Hepatocyte (in vitro differentiated cells): ENCODE measurements around the gene RANBP1. TPM values are rescaled to one million over a fixed set of nuclear protein-coding genes. Genes with fewer than 3 reads are reported as not detected.

Source experiments
- DNase-seq: peaks from one replicate; pipeline ENCODE4 v3.0.0-alpha.2; 2016; ENCODE audit warnings: low spot score
- H2AFZ ChIP-seq: fragments of 200-600 bp; sonication (generic); 2 replicates; pipeline ENCODE4 v1.6.0; 2016; ENCODE audit warnings: antibody characterized with exemption, mild to moderate bottlenecking
- H3K27ac ChIP-seq: fragments of 200-600 bp; sonication (generic); 2 replicates; pipeline ENCODE4 v1.5.1; 2016; ENCODE audit warnings: mild to moderate bottlenecking
- H3K27me3 ChIP-seq: fragments of 200-600 bp; sonication (generic); 2 replicates; pipeline ENCODE4 v1.6.1; 2016
- H3K36me3 ChIP-seq: fragments of 200-600 bp; sonication (generic); replicated peaks from 2 replicates; pipeline ENCODE4 v1.5.1; 2016; ENCODE audit warnings: low read depth; ENCODE audit not compliant: insufficient read depth
- H3K4me1 ChIP-seq: fragments of 200-600 bp; sonication (generic); 2 replicates; pipeline ENCODE4 v1.5.1; 2016; ENCODE audit warnings: mild to moderate bottlenecking, moderate library complexity; ENCODE audit not compliant: insufficient read depth
- H3K4me2 ChIP-seq: fragments of 200-600 bp; sonication (generic); 2 replicates; pipeline ENCODE4 v1.6.0; 2016
- H3K4me3 ChIP-seq: fragments of 200-600 bp; sonication (generic); 2 replicates; pipeline ENCODE4 v1.5.1; 2016; ENCODE audit warnings: mild to moderate bottlenecking
- H3K79me2 ChIP-seq: fragments of 200-600 bp; sonication (generic); 2 replicates; pipeline ENCODE4 v1.6.0; 2017; ENCODE audit warnings: mild to moderate bottlenecking
- H3K9me2 ChIP-seq: fragments of 200-600 bp; sonication (generic); replicated peaks from 2 replicates; pipeline ENCODE4 v1.6.0; 2017; ENCODE audit warnings: mild to moderate bottlenecking; ENCODE audit not compliant: insufficient read depth
- H3K9me3 ChIP-seq: fragments of 200-600 bp; sonication (generic); 2 replicates; pipeline ENCODE4 v1.5.1; 2016; ENCODE audit warnings: low read depth, mild to moderate bottlenecking
- H4K20me1 ChIP-seq: fragments of 200-600 bp; sonication (generic); 2 replicates; pipeline ENCODE4 v1.6.0; 2016; ENCODE audit warnings: mild to moderate bottlenecking; ENCODE audit not compliant: insufficient read depth, poor library complexity, severe bottlenecking
- EZH2 ChIP-seq: fragments of 200-600 bp; sonication (generic); IDR thresholded peaks from 2 replicates; pipeline ENCODE4 v1.6.1; 2016; ENCODE audit warnings: antibody characterized with exemption, mild to moderate bottlenecking, borderline replicate concordance
- EZH2phosphoT487 ChIP-seq: fragments of 200-600 bp; sonication (generic); IDR thresholded peaks from one replicate; pipeline ENCODE4 v1.6.1; 2018; ENCODE audit warnings: antibody characterized with exemption, mild to moderate bottlenecking, low read depth, moderate library complexity; ENCODE audit not compliant: unreplicated experiment, severe bottlenecking
- WGBS: methylation state at CpG from one replicate; pipeline ENCODE4 v1.1.6; 2016; ENCODE audit warnings: low lambda C conversion rate; ENCODE audit errors: missing lambda C conversion rate; 5-methylcytosine and 5-hydroxymethylcytosine counted together
- polyA plus RNA-seq: library from polyadenylated mRNA; unstranded; fragments of >200 nt; fragmentation: Nextera tagmentation; extraction: Ambion mirVana; gene quantifications from 2 replicates; pipeline ENCODE4 v1.2.1, GENCODE V29; 2016
- total RNA-seq: library from RNA; depleted of rRNA; stranded (reverse); fragments of >200 nt; gene quantifications from 2 replicates; pipeline ENCODE4 v1.2.3, GENCODE V29; 2014
- TF ChIP-seq, protein P1 (sequence below): fragments of 200-600 bp; sonication (generic); IDR thresholded peaks from 2 replicates; pipeline ENCODE4 v1.5.1; 2016; ENCODE audit warnings: antibody characterized with exemption, mild to moderate bottlenecking; ENCODE audit not compliant: poor library complexity

The RANBP1 gene
- total and polyA plus RNA-seq, 2 experiments from 2014 or later: 189 to 227 TPM

- H4K20me1 ChIP-seq: peaks cover 32% of the 10 kb centered on the region
- no peak for TF ChIP-seq EZH2
- TF ChIP-seq EZH2phosphoT487: no peak
- TF ChIP-seq, protein P1, sequence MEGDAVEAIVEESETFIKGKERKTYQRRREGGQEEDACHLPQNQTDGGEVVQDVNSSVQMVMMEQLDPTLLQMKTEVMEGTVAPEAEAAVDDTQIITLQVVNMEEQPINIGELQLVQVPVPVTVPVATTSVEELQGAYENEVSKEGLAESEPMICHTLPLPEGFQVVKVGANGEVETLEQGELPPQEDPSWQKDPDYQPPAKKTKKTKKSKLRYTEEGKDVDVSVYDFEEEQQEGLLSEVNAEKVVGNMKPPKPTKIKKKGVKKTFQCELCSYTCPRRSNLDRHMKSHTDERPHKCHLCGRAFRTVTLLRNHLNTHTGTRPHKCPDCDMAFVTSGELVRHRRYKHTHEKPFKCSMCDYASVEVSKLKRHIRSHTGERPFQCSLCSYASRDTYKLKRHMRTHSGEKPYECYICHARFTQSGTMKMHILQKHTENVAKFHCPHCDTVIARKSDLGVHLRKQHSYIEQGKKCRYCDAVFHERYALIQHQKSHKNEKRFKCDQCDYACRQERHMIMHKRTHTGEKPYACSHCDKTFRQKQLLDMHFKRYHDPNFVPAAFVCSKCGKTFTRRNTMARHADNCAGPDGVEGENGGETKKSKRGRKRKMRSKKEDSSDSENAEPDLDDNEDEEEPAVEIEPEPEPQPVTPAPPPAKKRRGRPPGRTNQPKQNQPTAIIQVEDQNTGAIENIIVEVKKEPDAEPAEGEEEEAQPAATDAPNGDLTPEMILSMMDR: no peak
- peaks cover 11% of the 10 kb centered on the region for H3K4me1 ChIP-seq
- H2AFZ ChIP-seq: no peak overlapping the region
- DNase-seq: no peak
- no peak overlapping the region for H3K27ac ChIP-seq
- no peaks in the 10 kb centered on the region for H3K9me2 ChIP-seq
- 87% methylated on average over 16 of the region's 16 CpGs for WGBS
- H3K27me3 ChIP-seq: no peaks in the 10 kb centered on the region
- H3K4me3 ChIP-seq: peak overlapping the region; percentile 75
- peak overlapping the region; percentile 97 for H3K4me2 ChIP-seq
- no peaks in the 10 kb centered on the region for H3K9me3 ChIP-seq
- no peaks in the 10 kb centered on the region for H3K36me3 ChIP-seq
- H3K79me2 ChIP-seq: peaks cover 58% of the 10 kb centered on the region
Measured at GRCh38 chr22:20132686-20133246, 16.9 kb downstream of the RANBP1 start.

DNA sequence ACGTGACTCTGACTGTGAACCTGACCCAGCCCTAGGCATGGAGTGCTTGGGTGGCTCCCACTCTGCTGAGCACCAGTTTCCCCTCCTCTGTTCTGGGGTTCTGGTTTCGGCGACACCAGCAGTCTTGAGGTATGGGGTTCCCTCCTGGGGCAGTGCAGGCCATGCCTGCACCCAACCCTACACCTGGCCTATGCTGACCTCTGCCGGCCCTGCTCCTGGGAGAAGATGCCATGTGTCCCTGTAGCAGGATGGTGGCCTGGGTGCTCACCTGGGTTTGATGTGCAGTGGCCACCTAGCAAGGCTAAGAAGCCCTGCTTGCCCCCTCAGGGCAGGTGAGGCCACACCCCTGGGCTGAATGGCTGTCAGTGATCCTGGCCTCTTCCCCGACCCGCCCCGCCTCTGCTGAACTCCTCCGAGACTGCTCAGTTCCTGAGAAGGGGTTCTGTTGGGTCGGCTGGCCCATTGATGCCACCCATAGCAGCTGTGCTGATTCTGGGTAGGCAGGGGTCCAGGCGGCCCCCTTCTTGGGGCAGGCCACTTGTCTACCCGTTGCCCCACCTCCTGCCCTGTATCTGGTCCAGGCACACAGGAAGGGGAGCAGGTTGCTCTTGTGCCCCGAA lies 18.1 kb downstream of the RANBP1 start:
- no peak overlapping the region for H3K27ac ChIP-seq
- H3K27me3 ChIP-seq: no peaks in the 10 kb centered on the region
- H3K4me2 ChIP-seq: peak overlapping the region; percentile 97
- H3K9me2 ChIP-seq: no peaks in the 10 kb centered on the region
- no peaks in the 10 kb centered on the region for H3K36me3 ChIP-seq
- WGBS: 92% methylated on average over 12 of the region's 12 CpGs
- H3K79me2 ChIP-seq: peaks cover 58% of the 10 kb centered on the region
- no peak overlapping the region for H2AFZ ChIP-seq
- peaks cover 11% of the 10 kb centered on the region for H3K4me1 ChIP-seq
- no peaks in the 10 kb centered on the region for H3K9me3 ChIP-seq
- TF ChIP-seq EZH2: no peak
- TF ChIP-seq EZH2phosphoT487: no peak
- TF ChIP-seq, protein P1: no peak
- peaks cover 32% of the 10 kb centered on the region for H4K20me1 ChIP-seq
- H3K4me3 ChIP-seq: no peak overlapping the region
- DNase-seq: no peak

DNA sequence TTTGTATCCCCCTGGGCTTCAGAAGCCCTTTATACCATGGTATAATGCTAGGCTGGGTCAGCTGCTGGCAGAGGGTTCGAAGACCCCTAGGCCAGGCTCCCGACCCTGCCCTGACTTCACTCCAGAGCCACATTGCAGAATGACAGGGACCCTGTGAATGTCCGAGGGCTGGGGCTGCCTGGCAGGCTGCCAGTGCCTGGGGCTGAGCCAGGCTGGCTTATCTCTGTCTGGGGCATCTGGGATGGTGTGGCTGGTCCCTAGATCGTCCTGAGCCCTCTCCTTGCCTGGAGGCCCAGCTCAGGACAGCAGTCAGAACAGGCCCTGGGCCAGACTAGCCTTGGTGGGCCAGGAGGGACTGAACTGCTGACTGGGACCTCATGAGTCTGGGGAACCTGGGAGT lies 19.4 kb downstream of the RANBP1 start:
- H3K27me3 ChIP-seq: no peaks in the 10 kb centered on the region

More for the DNA sequence above, 19.4 kb downstream of the RANBP1 start:
- no peak overlapping the region for H2AFZ ChIP-seq
- H3K9me3 ChIP-seq: no peaks in the 10 kb centered on the region
- no peak overlapping the region for H3K4me2 ChIP-seq
- H3K27ac ChIP-seq: no peak overlapping the region
- H3K36me3 ChIP-seq: no peaks in the 10 kb centered on the region
- peaks cover 58% of the 10 kb centered on the region for H3K79me2 ChIP-seq
- TF ChIP-seq EZH2: no peak
- TF ChIP-seq EZH2phosphoT487: no peak
- TF ChIP-seq, protein P1: no peak
- H4K20me1 ChIP-seq: peaks cover 32% of the 10 kb centered on the region
- peaks cover 11% of the 10 kb centered on the region for H3K4me1 ChIP-seq
- DNase-seq: no peak
- 71% methylated on average over 4 of the region's 4 CpGs for WGBS
- no peak overlapping the region for H3K4me3 ChIP-seq
- H3K9me2 ChIP-seq: no peaks in the 10 kb centered on the region
